GM21447 (cell line): ENCODE measurements around the gene AIF1.

Experiments used
- ATAC-seq: cut with Tn5 transposase; IDR thresholded peaks from one replicate; pipeline ENCODE4 v1.9.1; 2021; ENCODE audit not compliant: unreplicated experiment

The AIF1 gene

DNA sequence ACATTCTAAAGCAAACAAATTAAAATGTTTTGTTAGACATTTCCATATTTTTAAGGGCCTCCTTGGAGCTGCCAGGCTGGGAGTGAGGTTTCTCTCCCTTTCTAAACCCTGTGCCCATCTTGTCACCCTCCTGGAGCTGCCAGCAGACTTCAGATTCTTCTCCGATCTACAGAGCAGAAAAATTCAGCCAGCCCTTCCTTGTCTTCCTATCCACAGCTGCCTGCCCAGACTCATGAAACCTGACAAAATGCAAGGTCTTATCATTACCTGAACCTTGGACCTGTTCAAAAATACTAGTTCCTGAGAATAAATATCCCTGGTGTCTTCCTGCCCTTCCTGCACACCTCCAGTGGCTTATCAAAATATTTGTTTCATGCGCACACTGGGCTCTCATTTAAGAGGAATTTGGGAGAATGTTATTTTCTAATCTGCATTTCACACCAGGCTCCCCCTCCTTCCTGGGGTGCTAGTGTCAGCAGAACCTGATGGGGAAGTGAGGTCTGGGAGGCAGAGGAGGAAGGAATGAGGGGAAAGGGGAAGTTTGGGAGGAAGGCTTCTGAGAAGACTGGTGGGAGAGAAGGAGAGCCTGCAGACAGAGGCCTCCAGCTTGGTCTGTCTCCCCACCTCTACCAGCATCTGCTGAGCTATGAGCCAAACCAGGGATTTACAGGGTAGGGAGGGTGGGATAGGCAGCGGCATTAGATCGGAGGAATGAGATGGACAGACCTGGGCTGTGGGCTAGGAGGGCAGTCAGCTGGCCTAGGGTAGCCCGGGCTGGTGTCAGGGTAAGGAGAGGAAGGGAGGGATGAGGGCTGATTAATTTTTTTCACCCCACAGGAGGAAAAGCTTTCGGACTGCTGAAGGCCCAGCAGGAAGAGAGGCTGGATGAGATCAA lies at the start of gene AIF1:
TSS of gene AIF1 (plus strand) at position 551 of the 895 bp plus-strand sequence. CDS start at position 647, 96 bp downstream.
- no peak for ATAC-seq

GRCh38 chr6:31567531-31568370 lies 47.3 kb upstream of the AIF1 start:
- no peak for ATAC-seq

DNA sequence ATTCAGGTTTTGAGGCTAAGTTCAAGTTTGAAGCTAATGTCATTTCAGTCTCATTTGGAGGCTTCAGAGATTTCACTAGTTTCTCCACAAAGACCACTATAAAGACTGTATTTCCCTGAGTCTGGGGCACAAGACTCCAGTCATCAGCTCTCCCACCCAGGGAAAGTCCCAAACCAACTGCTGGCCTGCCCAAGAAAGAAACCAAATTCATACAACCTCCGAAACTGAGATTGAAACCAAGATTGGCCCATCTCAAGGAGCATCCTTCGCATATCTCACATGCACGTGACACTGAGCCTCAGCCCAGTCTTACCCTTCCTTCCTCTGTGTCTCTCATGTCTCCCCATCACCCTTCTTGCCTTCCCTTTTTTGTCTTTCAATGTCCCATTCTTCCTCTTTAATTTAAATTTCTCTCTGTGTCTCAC lies 46.5 kb upstream of the AIF1 start:
- peak; percentile 59 for ATAC-seq

DNA sequence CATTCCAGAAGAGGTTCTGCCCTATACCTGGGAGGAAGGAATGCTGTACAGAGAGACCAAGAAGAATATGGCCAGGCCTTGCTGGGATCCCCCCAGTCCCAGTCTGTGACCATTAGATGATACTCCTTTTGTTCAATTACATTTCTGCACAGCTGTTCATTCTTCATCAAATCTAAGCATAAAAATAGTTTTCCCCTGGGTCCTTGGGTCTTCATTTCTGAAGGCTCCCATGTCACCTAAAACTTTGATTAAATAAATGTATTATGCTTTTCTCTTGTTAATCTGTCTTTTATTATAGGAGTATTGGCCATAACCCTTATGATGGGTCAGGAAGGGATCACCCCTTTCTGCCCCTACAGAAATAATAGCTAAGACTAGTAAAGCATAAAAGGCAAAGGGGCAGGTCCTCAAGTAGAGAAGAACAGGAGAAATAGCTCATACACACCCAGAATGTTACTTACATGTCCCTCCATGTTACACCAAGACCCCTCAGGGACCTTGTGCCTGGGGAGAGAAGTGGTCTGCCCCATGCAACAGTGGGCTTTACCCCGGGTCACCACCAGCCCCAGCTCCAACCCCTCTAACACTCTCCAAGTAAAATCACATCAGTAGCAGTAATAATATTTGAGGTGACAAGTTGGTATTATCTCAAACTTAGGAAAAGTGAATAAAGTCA lies 45.0 kb upstream of the AIF1 start:
- ATAC-seq, result no peak

DNA sequence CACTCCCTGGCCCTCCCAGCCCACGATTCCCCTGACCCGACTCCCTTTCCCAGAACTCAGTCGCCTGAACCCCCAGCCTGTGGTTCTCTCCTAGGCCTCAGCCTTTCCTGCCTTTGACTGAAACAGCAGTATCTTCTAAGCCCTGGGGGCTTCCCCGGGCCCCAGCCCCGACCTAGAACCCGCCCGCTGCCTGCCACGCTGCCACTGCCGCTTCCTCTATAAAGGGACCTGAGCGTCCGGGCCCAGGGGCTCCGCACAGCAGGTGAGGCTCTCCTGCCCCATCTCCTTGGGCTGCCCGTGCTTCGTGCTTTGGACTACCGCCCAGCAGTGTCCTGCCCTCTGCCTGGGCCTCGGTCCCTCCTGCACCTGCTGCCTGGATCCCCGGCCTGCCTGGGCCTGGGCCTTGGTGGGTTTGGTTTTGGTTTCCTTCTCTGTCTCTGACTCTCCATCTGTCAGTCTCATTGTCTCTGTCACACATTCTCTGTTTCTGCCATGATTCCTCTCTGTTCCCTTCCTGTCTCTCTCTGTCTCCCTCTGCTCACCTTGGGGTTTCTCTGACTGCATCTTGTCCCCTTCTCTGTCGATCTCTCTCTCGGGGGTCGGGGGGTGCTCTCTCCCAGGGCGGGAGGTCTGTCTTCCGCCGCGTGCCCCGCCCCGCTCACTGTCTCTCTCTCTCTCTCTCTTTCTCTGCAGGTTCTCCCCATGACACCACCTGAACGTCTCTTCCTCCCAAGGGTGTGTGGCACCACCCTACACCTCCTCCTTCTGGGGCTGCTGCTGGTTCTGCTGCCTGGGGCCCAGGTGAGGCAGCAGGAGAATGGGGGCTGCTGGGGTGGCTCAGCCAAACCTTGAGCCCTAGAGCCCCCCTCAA lies 42.8 kb upstream of the AIF1 start, which contains the start of gene LTA:
TSS of gene LTA (plus strand) at position 249 of the 871 bp plus-strand sequence. CDS start at position 703, 454 bp downstream.
- peak; percentile 44 for ATAC-seq

GRCh38 chr6:31573239-31574105 lies 41.6 kb upstream of the AIF1 start:
- no peak for ATAC-seq

- no peak for ATAC-seq
Measured at GRCh38 chr6:31574106-31575061, 40.6 kb upstream of the AIF1 start.

- ATAC-seq, result no peak
Measured at GRCh38 chr6:31575335-31575901, 39.6 kb upstream of the AIF1 start, which contains the start of gene TNF. Gene TNF, plus strand, starts transcription at chr6:31575565. Its CDS starts 177 bp downstream, at chr6:31575742.

- ATAC-seq, result no peak
Measured at GRCh38 chr6:31575952-31576685, 38.9 kb upstream of the AIF1 start.

DNA sequence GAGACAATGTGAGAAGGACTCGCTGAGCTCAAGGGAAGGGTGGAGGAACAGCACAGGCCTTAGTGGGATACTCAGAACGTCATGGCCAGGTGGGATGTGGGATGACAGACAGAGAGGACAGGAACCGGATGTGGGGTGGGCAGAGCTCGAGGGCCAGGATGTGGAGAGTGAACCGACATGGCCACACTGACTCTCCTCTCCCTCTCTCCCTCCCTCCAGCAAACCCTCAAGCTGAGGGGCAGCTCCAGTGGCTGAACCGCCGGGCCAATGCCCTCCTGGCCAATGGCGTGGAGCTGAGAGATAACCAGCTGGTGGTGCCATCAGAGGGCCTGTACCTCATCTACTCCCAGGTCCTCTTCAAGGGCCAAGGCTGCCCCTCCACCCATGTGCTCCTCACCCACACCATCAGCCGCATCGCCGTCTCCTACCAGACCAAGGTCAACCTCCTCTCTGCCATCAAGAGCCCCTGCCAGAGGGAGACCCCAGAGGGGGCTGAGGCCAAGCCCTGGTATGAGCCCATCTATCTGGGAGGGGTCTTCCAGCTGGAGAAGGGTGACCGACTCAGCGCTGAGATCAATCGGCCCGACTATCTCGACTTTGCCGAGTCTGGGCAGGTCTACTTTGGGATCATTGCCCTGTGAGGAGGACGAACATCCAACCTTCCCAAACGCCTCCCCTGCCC lies 38.0 kb upstream of the AIF1 start:
- no peak for ATAC-seq

DNA sequence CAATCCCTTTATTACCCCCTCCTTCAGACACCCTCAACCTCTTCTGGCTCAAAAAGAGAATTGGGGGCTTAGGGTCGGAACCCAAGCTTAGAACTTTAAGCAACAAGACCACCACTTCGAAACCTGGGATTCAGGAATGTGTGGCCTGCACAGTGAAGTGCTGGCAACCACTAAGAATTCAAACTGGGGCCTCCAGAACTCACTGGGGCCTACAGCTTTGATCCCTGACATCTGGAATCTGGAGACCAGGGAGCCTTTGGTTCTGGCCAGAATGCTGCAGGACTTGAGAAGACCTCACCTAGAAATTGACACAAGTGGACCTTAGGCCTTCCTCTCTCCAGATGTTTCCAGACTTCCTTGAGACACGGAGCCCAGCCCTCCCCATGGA lies 37.5 kb upstream of the AIF1 start:
- ATAC-seq, result no peak

DNA sequence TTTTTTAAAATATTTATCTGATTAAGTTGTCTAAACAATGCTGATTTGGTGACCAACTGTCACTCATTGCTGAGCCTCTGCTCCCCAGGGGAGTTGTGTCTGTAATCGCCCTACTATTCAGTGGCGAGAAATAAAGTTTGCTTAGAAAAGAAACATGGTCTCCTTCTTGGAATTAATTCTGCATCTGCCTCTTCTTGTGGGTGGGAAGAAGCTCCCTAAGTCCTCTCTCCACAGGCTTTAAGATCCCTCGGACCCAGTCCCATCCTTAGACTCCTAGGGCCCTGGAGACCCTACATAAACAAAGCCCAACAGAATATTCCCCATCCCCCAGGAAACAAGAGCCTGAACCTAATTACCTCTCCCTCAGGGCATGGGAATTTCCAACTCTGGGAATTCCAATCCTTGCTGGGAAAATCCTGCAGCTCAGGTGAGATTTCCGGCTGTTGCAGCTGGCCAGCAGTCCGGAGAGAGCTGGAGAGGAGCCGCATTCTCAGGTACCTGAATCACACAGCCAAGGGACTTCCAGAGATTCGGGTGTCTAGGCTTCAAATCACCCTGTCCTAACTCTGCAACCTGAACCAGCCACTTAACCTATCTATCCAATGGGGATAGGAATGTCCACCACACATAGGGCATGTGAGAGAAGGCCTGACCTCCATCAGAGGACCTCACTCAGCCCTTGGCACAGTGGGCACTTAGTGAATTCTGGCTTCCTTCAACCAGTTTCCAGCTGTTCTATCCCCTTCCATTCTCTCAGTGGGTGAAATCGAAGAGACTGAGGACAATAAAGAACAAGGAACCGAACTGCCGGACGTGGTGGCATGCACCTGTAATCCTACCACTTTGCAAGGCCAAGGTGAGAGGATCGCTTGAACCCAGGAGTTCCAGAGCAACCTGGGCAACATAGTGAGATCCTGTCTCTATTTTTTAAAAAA lies 36.6 kb upstream of the AIF1 start:
- no peak for ATAC-seq

DNA sequence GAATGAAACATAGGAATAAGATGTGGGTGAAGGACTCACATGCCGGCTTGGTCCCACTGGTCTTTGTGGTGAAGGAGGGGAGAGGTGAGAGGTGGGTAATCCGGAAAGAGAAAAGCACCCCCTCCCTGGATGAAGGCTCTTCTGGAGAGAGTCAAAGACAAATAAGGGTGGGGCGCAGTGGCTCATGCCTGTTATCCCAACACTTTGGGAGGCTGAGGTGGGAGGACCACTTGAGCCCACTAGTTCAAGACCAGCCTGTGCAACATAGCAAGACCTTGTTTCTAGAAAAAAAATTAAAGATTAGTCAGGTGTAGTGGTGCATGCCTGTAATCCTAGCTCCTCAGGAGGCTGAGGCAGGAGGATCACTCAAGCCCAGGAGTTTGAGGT lies 35.9 kb upstream of the AIF1 start:
- ATAC-seq, result no peak

DNA sequence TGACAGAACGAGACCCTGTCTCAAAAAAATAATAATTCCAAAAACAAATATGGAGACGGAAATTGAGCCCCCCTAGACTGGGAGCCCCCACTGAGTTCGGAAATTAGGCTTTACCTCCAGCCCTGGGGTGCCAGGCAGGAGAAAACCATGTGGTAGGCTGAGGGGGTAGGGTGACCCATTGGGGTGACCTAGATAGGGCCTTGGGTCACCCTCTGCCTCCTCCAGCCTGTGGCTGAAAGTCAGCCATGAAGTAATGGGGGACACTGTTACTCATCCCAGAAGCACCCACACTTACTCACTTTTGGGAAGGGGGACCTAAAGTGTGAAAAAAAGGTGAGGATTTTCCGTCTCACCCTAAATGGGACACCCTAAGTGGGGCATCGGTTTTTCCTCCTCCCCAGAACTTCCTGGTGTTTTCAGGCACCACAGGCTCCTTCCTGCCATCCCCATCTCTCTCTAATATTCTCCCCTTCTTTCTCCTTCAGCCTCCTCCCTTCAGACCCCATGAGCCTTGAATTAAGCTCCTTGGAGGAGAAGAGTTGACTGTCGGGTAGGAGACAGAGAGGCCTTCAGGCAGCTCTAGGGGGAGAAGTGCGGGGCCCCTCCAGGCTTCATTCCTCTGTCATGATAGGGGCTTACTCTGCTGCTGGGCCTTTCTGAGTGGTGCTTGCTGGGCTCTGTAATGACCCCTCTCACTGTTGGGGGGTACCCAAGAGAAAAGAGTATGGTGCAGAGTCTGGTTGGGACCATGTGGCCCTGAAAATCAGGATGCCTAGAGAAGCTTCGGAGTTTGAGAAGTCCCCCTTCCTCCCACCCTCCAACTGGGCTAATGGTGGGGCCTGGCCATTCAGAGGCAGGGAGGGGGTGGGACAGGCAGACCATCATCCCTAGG lies 35.2 kb upstream of the AIF1 start:
- ATAC-seq, result no peak

DNA sequence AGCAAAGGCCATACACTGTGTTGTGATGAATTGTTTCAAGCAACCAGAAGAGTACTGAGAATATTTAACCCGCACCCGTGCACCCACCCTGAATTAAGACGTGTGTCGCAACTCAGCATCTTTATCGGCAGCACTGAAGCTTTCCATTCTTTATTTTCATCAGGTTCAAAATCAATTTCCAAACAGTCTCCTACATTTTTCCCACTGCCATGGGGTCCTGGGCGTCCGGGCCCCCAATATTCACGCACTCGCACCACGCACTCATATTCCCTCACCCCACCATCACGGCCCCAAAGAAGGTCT lies 34.6 kb upstream of the AIF1 start:
- ATAC-seq, result no peak
